WTC11 (cell line): ENCODE data around the gene SLC7A5.
"Not testable (repeated sequence)": the region's sequence is repeated elsewhere in the genome, so short reads cannot be mapped to it uniquely, and the experiment has no call there.

Experiments used
- CREB1 ChIP-seq: sonication (generic); formaldehyde crosslinking; IDR thresholded peaks from 2 replicates; pipeline ENCODE4 v1.8.0; 2023; ENCODE audit warnings: mild to moderate bottlenecking, missing genetic modification reagents
- SMAD3 ChIP-seq: sonication (generic); formaldehyde crosslinking; IDR thresholded peaks from 2 replicates; pipeline ENCODE4 v1.8.0; 2022; ENCODE audit warnings: missing genetic modification reagents, mild to moderate bottlenecking, borderline replicate concordance
- SMAD4 ChIP-seq: sonication (generic); formaldehyde crosslinking; IDR thresholded peaks from 2 replicates; pipeline ENCODE4 v1.8.0; 2022; ENCODE audit warnings: mild to moderate bottlenecking, missing genetic modification reagents
- TF ChIP-seq, protein P1 (sequence below): fragments of 200-600 bp; IDR thresholded peaks from 2 replicates; pipeline ENCODE4 v1.8.0; 2022; ENCODE audit warnings: antibody characterized with exemption
- TF ChIP-seq, protein P2 (sequence below): sonication (generic); formaldehyde crosslinking; IDR thresholded peaks from 2 replicates; pipeline ENCODE4 v1.8.0; 2022; ENCODE audit warnings: mild to moderate bottlenecking, missing genetic modification reagents

DNA sequence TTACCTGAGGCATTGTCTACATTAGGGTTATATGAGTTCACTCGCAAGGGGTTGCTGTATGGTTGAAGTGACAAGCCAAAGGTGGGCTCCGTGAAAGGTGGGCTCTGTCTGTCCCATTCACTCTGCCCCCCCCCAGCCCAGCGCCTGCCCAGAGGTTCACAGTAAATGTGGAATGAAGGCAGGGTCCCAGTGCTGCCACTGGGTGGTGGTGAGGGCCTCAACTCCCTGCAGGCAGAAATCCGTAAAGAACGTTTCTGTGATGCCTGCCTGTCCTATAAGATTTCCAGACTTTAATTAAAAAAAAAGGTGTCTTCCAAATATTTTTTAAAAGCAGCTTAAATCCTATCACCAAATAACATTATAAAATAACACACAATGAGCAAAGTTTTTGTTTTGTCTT is 35.7 kb upstream of the SLC7A5 start:
- TF ChIP-seq, protein P1, sequence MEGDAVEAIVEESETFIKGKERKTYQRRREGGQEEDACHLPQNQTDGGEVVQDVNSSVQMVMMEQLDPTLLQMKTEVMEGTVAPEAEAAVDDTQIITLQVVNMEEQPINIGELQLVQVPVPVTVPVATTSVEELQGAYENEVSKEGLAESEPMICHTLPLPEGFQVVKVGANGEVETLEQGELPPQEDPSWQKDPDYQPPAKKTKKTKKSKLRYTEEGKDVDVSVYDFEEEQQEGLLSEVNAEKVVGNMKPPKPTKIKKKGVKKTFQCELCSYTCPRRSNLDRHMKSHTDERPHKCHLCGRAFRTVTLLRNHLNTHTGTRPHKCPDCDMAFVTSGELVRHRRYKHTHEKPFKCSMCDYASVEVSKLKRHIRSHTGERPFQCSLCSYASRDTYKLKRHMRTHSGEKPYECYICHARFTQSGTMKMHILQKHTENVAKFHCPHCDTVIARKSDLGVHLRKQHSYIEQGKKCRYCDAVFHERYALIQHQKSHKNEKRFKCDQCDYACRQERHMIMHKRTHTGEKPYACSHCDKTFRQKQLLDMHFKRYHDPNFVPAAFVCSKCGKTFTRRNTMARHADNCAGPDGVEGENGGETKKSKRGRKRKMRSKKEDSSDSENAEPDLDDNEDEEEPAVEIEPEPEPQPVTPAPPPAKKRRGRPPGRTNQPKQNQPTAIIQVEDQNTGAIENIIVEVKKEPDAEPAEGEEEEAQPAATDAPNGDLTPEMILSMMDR = not testable (repeated sequence)
- TF ChIP-seq CREB1; SMAD4; SMAD3 (CRISPR knock-in tag): not testable (repeated sequence)
- TF ChIP-seq, protein P2, sequence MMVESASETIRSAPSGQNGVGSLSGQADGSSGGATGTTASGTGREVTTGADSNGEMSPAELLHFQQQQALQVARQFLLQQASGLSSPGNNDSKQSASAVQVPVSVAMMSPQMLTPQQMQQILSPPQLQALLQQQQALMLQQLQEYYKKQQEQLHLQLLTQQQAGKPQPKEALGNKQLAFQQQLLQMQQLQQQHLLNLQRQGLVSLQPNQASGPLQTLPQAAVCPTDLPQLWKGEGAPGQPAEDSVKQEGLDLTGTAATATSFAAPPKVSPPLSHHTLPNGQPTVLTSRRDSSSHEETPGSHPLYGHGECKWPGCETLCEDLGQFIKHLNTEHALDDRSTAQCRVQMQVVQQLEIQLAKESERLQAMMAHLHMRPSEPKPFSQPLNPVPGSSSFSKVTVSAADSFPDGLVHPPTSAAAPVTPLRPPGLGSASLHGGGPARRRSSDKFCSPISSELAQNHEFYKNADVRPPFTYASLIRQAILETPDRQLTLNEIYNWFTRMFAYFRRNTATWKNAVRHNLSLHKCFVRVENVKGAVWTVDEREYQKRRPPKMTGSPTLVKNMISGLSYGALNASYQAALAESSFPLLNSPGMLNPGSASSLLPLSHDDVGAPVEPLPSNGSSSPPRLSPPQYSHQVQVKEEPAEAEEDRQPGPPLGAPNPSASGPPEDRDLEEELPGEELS (CRISPR knock-in tag) = not testable (repeated sequence)
